ENCODE measurements around the gene IGFBP2. TPM values are rescaled to one million over a fixed set of nuclear protein-coding genes. Genes with fewer than 3 reads are reported as not detected.

The IGFBP2 gene
- total RNA-seq, 1 donor from 2014 or later: 208 TPM

DNA sequence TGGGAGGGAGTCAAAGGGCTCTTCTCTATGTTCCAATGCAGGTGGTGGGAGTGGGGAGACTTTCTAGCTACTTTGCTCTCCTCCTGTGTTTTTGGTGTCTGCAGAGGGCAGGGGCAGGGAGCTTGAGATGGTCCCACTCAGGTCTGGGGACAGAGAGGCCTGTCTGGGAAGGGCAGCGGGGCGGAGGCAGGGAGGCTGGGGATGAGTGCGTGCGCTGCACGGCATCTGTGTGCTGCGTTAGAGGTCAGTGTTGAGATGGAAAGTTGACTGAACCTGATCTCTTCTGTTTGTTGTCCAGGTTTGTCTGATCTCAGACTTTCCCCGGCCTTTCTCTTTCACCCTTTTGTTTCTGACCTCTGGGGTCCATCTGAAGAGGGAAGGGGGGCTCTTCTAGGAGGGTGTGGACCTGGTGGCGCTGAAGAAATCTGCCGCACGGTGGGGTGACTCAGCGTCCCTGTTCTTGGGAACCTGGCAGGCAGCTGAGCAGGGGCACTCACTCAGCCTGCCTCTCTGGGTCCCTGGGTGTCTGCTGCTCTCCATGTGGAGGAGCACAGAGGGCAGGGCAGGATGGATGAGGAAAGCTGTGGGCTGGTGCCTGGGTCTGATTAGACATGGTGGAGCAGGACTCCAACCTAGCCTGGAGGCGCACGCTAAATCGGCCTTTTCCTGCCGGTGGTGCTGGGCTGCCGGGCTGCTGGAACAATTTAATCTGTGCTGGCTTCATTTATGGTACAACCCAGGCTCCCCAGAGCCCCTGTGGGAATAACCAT is 24.1 kb downstream of the IGFBP2 start:
- Mint-ChIP-seq H3K9me3 (ENCODE audit: unreplicated experiment) (peaks cover 4% of the 10 kb centered on the region), H3K36me3 (ENCODE audit: unreplicated experiment) (no peaks in the 10 kb centered on the region), H3K27ac (ENCODE audit: unreplicated experiment) (peak overlapping the region; percentile 33), H3K4me3 (ENCODE audit: unreplicated experiment) (no peak overlapping the region), H3K27me3 (ENCODE audit: unreplicated experiment) (no peaks in the 10 kb centered on the region), H3K4me1 (ENCODE audit: low read depth, unreplicated experiment) (peaks cover 24% of the 10 kb centered on the region)
- DNase-seq: no peak
- TF ChIP-seq, protein P1, sequence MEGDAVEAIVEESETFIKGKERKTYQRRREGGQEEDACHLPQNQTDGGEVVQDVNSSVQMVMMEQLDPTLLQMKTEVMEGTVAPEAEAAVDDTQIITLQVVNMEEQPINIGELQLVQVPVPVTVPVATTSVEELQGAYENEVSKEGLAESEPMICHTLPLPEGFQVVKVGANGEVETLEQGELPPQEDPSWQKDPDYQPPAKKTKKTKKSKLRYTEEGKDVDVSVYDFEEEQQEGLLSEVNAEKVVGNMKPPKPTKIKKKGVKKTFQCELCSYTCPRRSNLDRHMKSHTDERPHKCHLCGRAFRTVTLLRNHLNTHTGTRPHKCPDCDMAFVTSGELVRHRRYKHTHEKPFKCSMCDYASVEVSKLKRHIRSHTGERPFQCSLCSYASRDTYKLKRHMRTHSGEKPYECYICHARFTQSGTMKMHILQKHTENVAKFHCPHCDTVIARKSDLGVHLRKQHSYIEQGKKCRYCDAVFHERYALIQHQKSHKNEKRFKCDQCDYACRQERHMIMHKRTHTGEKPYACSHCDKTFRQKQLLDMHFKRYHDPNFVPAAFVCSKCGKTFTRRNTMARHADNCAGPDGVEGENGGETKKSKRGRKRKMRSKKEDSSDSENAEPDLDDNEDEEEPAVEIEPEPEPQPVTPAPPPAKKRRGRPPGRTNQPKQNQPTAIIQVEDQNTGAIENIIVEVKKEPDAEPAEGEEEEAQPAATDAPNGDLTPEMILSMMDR (IDR thresholded peaks at IDR 0.05; ENCODE audit: partially characterized antibody, unreplicated experiment): no peak

DNA sequence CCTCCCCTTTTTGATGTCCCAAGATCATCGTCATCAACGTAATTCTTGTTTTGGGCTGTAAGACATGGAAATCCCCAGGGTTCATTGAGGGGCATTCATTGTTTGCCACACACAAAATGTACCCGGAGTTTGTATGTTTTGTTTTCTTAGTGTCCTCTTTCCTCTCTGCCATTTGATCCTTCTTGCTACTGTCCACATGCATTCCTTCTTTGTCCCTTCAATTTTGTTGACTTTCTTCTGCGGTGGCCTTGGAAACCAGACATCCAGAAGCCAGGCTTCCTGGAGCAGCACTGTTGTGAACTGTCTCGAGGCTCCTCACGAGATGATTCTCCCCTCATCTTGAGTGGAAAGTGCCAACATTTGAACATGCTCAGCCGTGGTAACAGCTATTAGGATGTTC is 24.8 kb downstream of the IGFBP2 start:
- TF ChIP-seq, protein P1 (IDR thresholded peaks at IDR 0.05; ENCODE audit: partially characterized antibody, unreplicated experiment): no peak
- Mint-ChIP-seq H3K36me3 (ENCODE audit: unreplicated experiment) (no peaks in the 10 kb centered on the region), H3K9me3 (ENCODE audit: unreplicated experiment) (peaks cover 4% of the 10 kb centered on the region), H3K4me1 (ENCODE audit: low read depth, unreplicated experiment) (peaks cover 24% of the 10 kb centered on the region), H3K27me3 (ENCODE audit: unreplicated experiment) (no peaks in the 10 kb centered on the region), H3K27ac (ENCODE audit: unreplicated experiment) (no peak overlapping the region), H3K4me3 (ENCODE audit: unreplicated experiment) (peak overlapping the region; percentile 30)
- DNase-seq: no peak

- Mint-ChIP-seq H3K4me3 (ENCODE audit: unreplicated experiment) (no peak overlapping the region), H3K4me1 (ENCODE audit: low read depth, unreplicated experiment) (peaks cover 24% of the 10 kb centered on the region), H3K9me3 (ENCODE audit: unreplicated experiment) (peaks cover 4% of the 10 kb centered on the region), H3K36me3 (ENCODE audit: unreplicated experiment) (no peaks in the 10 kb centered on the region), H3K27me3 (ENCODE audit: unreplicated experiment) (no peaks in the 10 kb centered on the region), H3K27ac (ENCODE audit: unreplicated experiment) (no peak overlapping the region)
- no peak for DNase-seq
- TF ChIP-seq, protein P1 (IDR thresholded peaks at IDR 0.05; ENCODE audit: partially characterized antibody, unreplicated experiment): no peak
Measured at GRCh38 chr2:216658757-216659156, 25.5 kb downstream of the IGFBP2 start.

DNA sequence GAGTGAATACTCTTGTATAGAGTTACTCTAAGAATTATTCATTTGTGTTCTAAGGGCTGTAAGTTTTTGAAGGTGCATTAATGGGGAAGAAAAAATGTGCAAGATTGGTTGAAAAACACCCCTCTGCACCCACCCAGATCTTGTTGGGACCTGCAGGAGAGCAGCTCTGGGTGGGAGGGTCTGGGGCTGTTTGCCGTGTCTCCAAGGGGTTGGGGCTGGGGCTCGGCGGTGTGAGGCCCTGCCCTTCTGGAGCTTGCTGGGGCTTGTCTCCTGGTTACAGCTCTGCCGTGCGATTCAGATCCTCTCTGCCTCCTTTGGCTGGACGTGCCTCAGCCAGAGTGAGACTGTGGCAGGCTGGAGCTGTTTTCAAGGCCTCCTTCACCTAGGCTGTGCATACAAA is 26.1 kb downstream of the IGFBP2 start:
- Mint-ChIP-seq H3K4me1 (ENCODE audit: low read depth, unreplicated experiment) (peaks cover 24% of the 10 kb centered on the region), H3K36me3 (ENCODE audit: unreplicated experiment) (no peaks in the 10 kb centered on the region)

GRCh38 chr2:216660496-216660895 is 27.3 kb downstream of the IGFBP2 start:
- Mint-ChIP-seq H3K9me3 (ENCODE audit: unreplicated experiment) (peaks cover 4% of the 10 kb centered on the region), H3K4me1 (ENCODE audit: low read depth, unreplicated experiment) (peaks cover 30% of the 10 kb centered on the region), H3K4me3 (ENCODE audit: unreplicated experiment) (no peak overlapping the region), H3K27ac (ENCODE audit: unreplicated experiment) (no peak overlapping the region), H3K36me3 (ENCODE audit: unreplicated experiment) (no peaks in the 10 kb centered on the region), H3K27me3 (ENCODE audit: unreplicated experiment) (peaks cover 2% of the 10 kb centered on the region)
- DNase-seq: no peak
- TF ChIP-seq, protein P1 (IDR thresholded peaks at IDR 0.05; ENCODE audit: partially characterized antibody, unreplicated experiment): no peak

More for the DNA sequence above, 26.1 kb downstream of the IGFBP2 start:
- H3K27me3 Mint-ChIP-seq (ENCODE audit: unreplicated experiment): no peaks in the 10 kb centered on the region
- no peak overlapping the region for H3K27ac Mint-ChIP-seq (ENCODE audit: unreplicated experiment)
- no peak overlapping the region for H3K4me3 Mint-ChIP-seq (ENCODE audit: unreplicated experiment)
- no peak for DNase-seq
- TF ChIP-seq, protein P1 (IDR thresholded peaks at IDR 0.05; ENCODE audit: partially characterized antibody, unreplicated experiment): no peak
- H3K9me3 Mint-ChIP-seq (ENCODE audit: unreplicated experiment): peaks cover 4% of the 10 kb centered on the region
